ENCODE results near the gene ZNF414. TPM values are rescaled to one million over a fixed set of nuclear protein-coding genes. Genes with fewer than 3 reads are reported as not detected.

ZNF414 gene
- total RNA-seq, 1 donor from 2014 or later = 27.2 TPM

- Mint-ChIP-seq H3K9me3 (ENCODE audit: unreplicated experiment) (peaks cover 5% of the 10 kb centered on the region), H3K4me3 (ENCODE audit: unreplicated experiment) (no peak overlapping the region)
These were observed 44.2 kb downstream of the ZNF414 start for GRCh38 chr19:8469613-8470368.

GRCh38 chr19:8468761-8469373, 45.1 kb downstream of the ZNF414 start:
- peak overlapping the region; percentile 30 for H3K27ac Mint-ChIP-seq (ENCODE audit: unreplicated experiment)
- H3K4me3 Mint-ChIP-seq (ENCODE audit: unreplicated experiment) = no peak overlapping the region

More at GRCh38 chr19:8469613-8470368, 44.2 kb downstream of the ZNF414 start:
- no peak for DNase-seq
- H3K27me3 Mint-ChIP-seq (ENCODE audit: unreplicated experiment) = peaks cover 4% of the 10 kb centered on the region
- H3K27ac Mint-ChIP-seq (ENCODE audit: unreplicated experiment) = peak overlapping the region; percentile 30
- H3K4me1 Mint-ChIP-seq (ENCODE audit: low read depth, unreplicated experiment) = peaks cover 5% of the 10 kb centered on the region
- peaks cover 3% of the 10 kb centered on the region for H3K36me3 Mint-ChIP-seq (ENCODE audit: unreplicated experiment)
- TF ChIP-seq CTCF (IDR thresholded peaks at IDR 0.05; ENCODE audit: partially characterized antibody, unreplicated experiment) = no peak

GRCh38 chr19:8468124-8468523, 45.8 kb downstream of the ZNF414 start:
- no peak for TF ChIP-seq CTCF (IDR thresholded peaks at IDR 0.05; ENCODE audit: partially characterized antibody, unreplicated experiment)
- peaks cover 3% of the 10 kb centered on the region for H3K36me3 Mint-ChIP-seq (ENCODE audit: unreplicated experiment)
- H3K9me3 Mint-ChIP-seq (ENCODE audit: unreplicated experiment) = peaks cover 5% of the 10 kb centered on the region
- peaks cover 2% of the 10 kb centered on the region for H3K27me3 Mint-ChIP-seq (ENCODE audit: unreplicated experiment)
- no peak overlapping the region for H3K27ac Mint-ChIP-seq (ENCODE audit: unreplicated experiment)
- DNase-seq = no peak
- H3K4me3 Mint-ChIP-seq (ENCODE audit: unreplicated experiment) = no peak overlapping the region
- H3K4me1 Mint-ChIP-seq (ENCODE audit: low read depth, unreplicated experiment) = peaks cover 5% of the 10 kb centered on the region

More at GRCh38 chr19:8468761-8469373, 45.1 kb downstream of the ZNF414 start:
- peaks cover 3% of the 10 kb centered on the region for H3K36me3 Mint-ChIP-seq (ENCODE audit: unreplicated experiment)
- peaks cover 5% of the 10 kb centered on the region for H3K9me3 Mint-ChIP-seq (ENCODE audit: unreplicated experiment)
- DNase-seq = no peak
- peaks cover 4% of the 10 kb centered on the region for H3K27me3 Mint-ChIP-seq (ENCODE audit: unreplicated experiment)
- H3K4me1 Mint-ChIP-seq (ENCODE audit: low read depth, unreplicated experiment) = peaks cover 5% of the 10 kb centered on the region
- TF ChIP-seq CTCF (IDR thresholded peaks at IDR 0.05; ENCODE audit: partially characterized antibody, unreplicated experiment) = no peak

GRCh38 chr19:8466018-8466417, 47.9 kb downstream of the ZNF414 start:
- Mint-ChIP-seq H3K4me3 (ENCODE audit: unreplicated experiment) (no peak overlapping the region), H3K27ac (ENCODE audit: unreplicated experiment) (no peak overlapping the region), H3K27me3 (ENCODE audit: unreplicated experiment) (peaks cover 3% of the 10 kb centered on the region), H3K36me3 (ENCODE audit: unreplicated experiment) (peaks cover 3% of the 10 kb centered on the region), H3K4me1 (ENCODE audit: low read depth, unreplicated experiment) (peaks cover 9% of the 10 kb centered on the region), H3K9me3 (ENCODE audit: unreplicated experiment) (peaks cover 5% of the 10 kb centered on the region)
- TF ChIP-seq CTCF (IDR thresholded peaks at IDR 0.05; ENCODE audit: partially characterized antibody, unreplicated experiment) = no peak
- DNase-seq = no peak

- Mint-ChIP-seq H3K27me3 (ENCODE audit: unreplicated experiment) (peaks cover 2% of the 10 kb centered on the region), H3K27ac (ENCODE audit: unreplicated experiment) (no peak overlapping the region), H3K4me1 (ENCODE audit: low read depth, unreplicated experiment) (peaks cover 31% of the 10 kb centered on the region), H3K36me3 (ENCODE audit: unreplicated experiment) (peaks cover 3% of the 10 kb centered on the region), H3K4me3 (ENCODE audit: unreplicated experiment) (no peak overlapping the region), H3K9me3 (ENCODE audit: unreplicated experiment) (peaks cover 5% of the 10 kb centered on the region)
- no peak for DNase-seq
- no peak for TF ChIP-seq CTCF (IDR thresholded peaks at IDR 0.05; ENCODE audit: partially characterized antibody, unreplicated experiment)
These were observed 50.6 kb downstream of the ZNF414 start for GRCh38 chr19:8463365-8463764.

All from glutamatergic neuron (in vitro differentiated cells).